ENCODE results near the gene KCNMA1. TPM values are rescaled to one million over a fixed set of nuclear protein-coding genes. Genes with fewer than 3 reads are reported as not detected.

The KCNMA1 gene
- total and polyA plus RNA-seq, 9 of the 15 experiments (the other 6 are each of a cell fraction or from before 2014, with no cell fraction given): 0.01 to 0.95 (median 0.15) TPM; not detected in 4

DNA sequence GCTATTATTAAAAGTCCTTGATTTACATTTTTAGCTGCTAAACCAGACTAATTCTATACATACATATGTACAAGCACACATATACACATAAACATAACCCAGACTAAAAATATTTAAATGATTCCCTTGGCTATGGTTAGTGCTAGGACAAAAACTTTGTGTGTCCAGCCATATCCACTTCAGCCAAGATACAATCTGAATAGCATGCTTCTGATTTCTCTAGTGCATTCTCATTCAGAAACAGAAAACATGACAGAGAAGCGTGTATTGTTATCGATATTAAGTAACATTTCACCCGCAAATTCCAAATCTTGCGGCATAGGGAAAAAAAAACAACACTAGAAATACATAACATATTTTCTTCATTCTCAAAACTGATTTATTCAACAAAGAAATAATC, 569.3 kb downstream of the KCNMA1 start (continued):
- TF ChIP-seq, protein P1, sequence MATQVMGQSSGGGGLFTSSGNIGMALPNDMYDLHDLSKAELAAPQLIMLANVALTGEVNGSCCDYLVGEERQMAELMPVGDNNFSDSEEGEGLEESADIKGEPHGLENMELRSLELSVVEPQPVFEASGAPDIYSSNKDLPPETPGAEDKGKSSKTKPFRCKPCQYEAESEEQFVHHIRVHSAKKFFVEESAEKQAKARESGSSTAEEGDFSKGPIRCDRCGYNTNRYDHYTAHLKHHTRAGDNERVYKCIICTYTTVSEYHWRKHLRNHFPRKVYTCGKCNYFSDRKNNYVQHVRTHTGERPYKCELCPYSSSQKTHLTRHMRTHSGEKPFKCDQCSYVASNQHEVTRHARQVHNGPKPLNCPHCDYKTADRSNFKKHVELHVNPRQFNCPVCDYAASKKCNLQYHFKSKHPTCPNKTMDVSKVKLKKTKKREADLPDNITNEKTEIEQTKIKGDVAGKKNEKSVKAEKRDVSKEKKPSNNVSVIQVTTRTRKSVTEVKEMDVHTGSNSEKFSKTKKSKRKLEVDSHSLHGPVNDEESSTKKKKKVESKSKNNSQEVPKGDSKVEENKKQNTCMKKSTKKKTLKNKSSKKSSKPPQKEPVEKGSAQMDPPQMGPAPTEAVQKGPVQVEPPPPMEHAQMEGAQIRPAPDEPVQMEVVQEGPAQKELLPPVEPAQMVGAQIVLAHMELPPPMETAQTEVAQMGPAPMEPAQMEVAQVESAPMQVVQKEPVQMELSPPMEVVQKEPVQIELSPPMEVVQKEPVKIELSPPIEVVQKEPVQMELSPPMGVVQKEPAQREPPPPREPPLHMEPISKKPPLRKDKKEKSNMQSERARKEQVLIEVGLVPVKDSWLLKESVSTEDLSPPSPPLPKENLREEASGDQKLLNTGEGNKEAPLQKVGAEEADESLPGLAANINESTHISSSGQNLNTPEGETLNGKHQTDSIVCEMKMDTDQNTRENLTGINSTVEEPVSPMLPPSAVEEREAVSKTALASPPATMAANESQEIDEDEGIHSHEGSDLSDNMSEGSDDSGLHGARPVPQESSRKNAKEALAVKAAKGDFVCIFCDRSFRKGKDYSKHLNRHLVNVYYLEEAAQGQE (IDR thresholded peaks at IDR 0.05; ENCODE audit: borderline replicate concordance): no peak
- TF ChIP-seq, protein P1 (CRISPR knock-in tag; IDR thresholded peaks at IDR 0.05; ENCODE audit: low read depth): no peak
- no peak for TF ChIP-seq ELF1 (tag; IDR thresholded peaks at IDR 0.05)
- TF ChIP-seq, protein P2, sequence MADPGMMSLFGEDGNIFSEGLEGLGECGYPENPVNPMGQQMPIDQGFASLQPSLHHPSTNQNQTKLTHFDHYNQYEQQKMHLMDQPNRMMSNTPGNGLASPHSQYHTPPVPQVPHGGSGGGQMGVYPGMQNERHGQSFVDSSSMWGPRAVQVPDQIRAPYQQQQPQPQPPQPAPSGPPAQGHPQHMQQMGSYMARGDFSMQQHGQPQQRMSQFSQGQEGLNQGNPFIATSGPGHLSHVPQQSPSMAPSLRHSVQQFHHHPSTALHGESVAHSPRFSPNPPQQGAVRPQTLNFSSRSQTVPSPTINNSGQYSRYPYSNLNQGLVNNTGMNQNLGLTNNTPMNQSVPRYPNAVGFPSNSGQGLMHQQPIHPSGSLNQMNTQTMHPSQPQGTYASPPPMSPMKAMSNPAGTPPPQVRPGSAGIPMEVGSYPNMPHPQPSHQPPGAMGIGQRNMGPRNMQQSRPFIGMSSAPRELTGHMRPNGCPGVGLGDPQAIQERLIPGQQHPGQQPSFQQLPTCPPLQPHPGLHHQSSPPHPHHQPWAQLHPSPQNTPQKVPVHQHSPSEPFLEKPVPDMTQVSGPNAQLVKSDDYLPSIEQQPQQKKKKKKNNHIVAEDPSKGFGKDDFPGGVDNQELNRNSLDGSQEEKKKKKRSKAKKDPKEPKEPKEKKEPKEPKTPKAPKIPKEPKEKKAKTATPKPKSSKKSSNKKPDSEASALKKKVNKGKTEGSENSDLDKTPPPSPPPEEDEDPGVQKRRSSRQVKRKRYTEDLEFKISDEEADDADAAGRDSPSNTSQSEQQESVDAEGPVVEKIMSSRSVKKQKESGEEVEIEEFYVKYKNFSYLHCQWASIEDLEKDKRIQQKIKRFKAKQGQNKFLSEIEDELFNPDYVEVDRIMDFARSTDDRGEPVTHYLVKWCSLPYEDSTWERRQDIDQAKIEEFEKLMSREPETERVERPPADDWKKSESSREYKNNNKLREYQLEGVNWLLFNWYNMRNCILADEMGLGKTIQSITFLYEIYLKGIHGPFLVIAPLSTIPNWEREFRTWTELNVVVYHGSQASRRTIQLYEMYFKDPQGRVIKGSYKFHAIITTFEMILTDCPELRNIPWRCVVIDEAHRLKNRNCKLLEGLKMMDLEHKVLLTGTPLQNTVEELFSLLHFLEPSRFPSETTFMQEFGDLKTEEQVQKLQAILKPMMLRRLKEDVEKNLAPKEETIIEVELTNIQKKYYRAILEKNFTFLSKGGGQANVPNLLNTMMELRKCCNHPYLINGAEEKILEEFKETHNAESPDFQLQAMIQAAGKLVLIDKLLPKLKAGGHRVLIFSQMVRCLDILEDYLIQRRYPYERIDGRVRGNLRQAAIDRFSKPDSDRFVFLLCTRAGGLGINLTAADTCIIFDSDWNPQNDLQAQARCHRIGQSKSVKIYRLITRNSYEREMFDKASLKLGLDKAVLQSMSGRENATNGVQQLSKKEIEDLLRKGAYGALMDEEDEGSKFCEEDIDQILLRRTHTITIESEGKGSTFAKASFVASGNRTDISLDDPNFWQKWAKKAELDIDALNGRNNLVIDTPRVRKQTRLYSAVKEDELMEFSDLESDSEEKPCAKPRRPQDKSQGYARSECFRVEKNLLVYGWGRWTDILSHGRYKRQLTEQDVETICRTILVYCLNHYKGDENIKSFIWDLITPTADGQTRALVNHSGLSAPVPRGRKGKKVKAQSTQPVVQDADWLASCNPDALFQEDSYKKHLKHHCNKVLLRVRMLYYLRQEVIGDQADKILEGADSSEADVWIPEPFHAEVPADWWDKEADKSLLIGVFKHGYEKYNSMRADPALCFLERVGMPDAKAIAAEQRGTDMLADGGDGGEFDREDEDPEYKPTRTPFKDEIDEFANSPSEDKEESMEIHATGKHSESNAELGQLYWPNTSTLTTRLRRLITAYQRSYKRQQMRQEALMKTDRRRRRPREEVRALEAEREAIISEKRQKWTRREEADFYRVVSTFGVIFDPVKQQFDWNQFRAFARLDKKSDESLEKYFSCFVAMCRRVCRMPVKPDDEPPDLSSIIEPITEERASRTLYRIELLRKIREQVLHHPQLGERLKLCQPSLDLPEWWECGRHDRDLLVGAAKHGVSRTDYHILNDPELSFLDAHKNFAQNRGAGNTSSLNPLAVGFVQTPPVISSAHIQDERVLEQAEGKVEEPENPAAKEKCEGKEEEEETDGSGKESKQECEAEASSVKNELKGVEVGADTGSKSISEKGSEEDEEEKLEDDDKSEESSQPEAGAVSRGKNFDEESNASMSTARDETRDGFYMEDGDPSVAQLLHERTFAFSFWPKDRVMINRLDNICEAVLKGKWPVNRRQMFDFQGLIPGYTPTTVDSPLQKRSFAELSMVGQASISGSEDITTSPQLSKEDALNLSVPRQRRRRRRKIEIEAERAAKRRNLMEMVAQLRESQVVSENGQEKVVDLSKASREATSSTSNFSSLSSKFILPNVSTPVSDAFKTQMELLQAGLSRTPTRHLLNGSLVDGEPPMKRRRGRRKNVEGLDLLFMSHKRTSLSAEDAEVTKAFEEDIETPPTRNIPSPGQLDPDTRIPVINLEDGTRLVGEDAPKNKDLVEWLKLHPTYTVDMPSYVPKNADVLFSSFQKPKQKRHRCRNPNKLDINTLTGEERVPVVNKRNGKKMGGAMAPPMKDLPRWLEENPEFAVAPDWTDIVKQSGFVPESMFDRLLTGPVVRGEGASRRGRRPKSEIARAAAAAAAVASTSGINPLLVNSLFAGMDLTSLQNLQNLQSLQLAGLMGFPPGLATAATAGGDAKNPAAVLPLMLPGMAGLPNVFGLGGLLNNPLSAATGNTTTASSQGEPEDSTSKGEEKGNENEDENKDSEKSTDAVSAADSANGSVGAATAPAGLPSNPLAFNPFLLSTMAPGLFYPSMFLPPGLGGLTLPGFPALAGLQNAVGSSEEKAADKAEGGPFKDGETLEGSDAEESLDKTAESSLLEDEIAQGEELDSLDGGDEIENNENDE (IDR thresholded peaks at IDR 0.05; ENCODE audit: low read depth, low read length): no peak
